HG02938 (cell line): ENCODE data around the gene OR7A5.
"Not testable (repeated sequence)": the region's sequence is repeated elsewhere in the genome, so short reads cannot be mapped to it uniquely, and the experiment has no call there.

ENCODE experiments used
- ATAC-seq: cut with Tn5 transposase; IDR thresholded peaks from one replicate; pipeline ENCODE4 v1.9.1; 2021; ENCODE audit warnings: mild to moderate bottlenecking, moderate library complexity; ENCODE audit not compliant: unreplicated experiment

OR7A5 gene

GRCh38 chr19:14785102-14785793, 49.7 kb downstream of the OR7A5 start:
- ATAC-seq: not testable (repeated sequence)

GRCh38 chr19:14784730-14785101, 50.3 kb downstream of the OR7A5 start:
- not testable (repeated sequence) for ATAC-seq

- not testable (repeated sequence) for ATAC-seq
These were observed 51.5 kb downstream of the OR7A5 start for GRCh38 chr19:14783410-14783998.

- no peak for ATAC-seq
These were observed 52.2 kb downstream of the OR7A5 start for GRCh38 chr19:14782626-14783409.

- ATAC-seq: not testable (repeated sequence)
These were observed 53.1 kb downstream of the OR7A5 start for GRCh38 chr19:14781713-14782536.

- ATAC-seq: not testable (repeated sequence)
These were observed 54.3 kb downstream of the OR7A5 start for GRCh38 chr19:14780622-14781225.

- no peak for ATAC-seq
These were observed 55.8 kb downstream of the OR7A5 start for GRCh38 chr19:14779151-14779550.

- ATAC-seq: not testable (repeated sequence)
These were observed 56.7 kb downstream of the OR7A5 start, which contains the start of gene ADGRE2 for GRCh38 chr19:14778110-14778845. Gene ADGRE2 (minus strand): TSS chr19:14778560. CDS start chr19:14776756, 1,804 bp downstream.

- not testable (repeated sequence) for ATAC-seq
These were observed 57.3 kb downstream of the OR7A5 start for GRCh38 chr19:14777645-14778044.
